ENCODE results near the gene ATP5PD.
"Not testable (repeated sequence)": the region's sequence is repeated elsewhere in the genome, so short reads cannot be mapped to it uniquely, and the experiment has no call there.

ATP5PD gene

DNA sequence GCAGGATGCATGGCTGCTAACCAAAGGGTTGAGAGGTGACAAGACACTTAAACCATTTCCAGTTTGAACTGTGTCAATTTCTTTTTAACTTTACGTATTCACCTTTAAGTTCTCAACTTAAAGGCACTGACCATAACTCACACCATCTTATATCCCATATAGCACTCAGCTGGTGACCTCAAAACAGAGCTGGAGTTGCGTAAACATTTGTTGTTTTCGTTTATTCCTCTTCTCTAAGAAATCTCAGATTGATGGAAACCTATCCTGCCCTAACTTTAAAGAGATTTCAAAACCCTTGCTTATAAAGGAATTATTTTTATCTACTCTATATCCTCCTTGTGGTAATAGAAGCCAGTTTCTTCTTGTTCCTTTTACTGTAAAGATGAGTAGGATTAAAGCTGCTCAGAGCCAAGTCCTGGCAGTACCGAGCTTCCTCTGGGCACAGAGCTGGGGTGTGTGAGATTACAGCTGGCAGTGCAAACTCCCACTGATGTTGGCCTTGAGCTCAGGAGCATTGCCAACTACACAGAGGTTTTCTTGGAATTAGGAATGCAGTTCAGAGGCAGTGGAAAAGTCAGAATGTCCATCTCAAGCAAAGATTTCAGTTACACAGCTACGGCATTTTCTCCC lies 1.6 kb upstream of the ATP5PD start:
- no peak for DNase-seq

GRCh38 chr17:75047398-75048098 lies 779 bp upstream of the ATP5PD start:
- no peak for DNase-seq

DNA sequence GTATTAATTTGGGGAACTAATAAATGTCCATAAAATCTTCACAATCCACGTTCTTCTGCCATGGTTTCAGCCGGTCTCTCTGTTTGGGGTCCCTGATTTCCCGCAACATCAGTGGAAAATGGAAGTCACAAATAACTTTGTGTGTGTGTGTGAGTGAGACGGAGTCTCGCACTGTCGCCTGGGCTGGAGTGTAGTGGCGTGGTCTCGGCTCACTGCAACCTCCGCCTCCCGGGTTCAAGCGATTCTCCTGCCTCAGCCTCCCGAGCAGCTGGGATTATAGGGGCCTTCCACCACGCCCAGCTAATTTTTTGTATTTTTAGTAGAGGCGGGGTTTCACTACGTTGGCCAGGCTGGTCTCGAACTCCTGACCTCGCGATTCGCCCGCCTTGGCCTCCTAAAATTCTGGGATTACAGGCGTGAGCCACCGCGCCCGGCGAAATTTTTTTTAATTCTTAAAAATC lies 793 bp downstream of the ATP5PD start:
- DNase-seq = not testable (repeated sequence)

- DNase-seq = no peak
Observed at GRCh38 chr17:75044716-75045115, 2.1 kb downstream of the ATP5PD start.

GRCh38 chr17:75043789-75044188 lies 3.0 kb downstream of the ATP5PD start:
- not testable (repeated sequence) for DNase-seq

GRCh38 chr17:75041656-75042280 lies 5.0 kb downstream of the ATP5PD start:
- DNase-seq = no peak

DNA sequence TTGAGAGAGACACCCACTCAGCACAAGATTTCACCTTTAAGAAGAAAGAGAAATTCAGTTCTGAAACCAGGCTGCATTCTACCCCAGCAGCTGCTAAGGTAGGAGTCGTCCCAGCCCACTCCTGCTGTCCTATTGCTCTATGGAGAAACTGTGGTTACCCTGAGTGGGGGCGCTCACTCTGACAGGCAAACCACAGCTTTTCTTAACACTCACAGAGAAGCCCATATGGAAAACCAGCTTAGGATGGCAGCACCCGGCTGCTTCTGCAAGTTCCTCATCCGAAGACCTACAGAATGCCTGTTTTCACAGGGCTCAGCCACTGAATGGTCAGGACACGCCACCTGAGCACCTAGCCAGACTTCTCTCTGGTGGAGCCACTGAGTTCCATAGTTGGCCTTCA lies 7.5 kb downstream of the ATP5PD start:
- DNase-seq = no peak

DNA sequence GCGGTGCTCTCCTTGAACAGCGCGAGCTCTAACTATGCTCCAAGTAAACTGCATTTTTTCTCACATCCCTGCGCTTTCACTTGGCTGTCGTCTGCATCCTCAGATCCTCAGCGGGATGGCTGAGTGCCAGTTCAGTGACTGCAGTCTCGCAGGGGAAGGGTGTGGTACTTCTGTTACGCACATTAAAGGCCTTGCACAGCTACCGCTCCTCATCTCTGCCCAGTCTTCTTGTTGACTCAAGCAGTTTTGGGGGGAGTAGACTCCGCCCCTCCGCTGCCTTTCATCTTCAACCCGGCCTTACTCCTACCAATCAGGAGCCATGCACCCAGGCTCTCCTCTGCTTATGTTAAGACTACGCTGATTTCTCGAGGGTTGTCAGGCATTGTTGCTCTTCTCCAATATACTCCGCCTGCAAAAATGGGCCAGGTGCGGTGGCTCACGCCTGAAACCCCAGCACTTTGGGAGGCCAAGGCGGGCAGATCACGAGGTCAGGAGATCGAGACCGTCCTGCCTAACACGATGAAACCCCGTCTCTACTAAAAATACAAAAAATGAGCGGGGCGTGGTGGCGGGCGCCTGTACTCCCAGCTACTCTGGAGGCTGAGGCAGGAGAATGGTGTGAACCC lies 10.0 kb downstream of the ATP5PD start:
- no peak for DNase-seq

- peak; percentile 65 for DNase-seq
Observed at GRCh38 chr17:75034236-75034908, 12.4 kb downstream of the ATP5PD start.

GRCh38 chr17:75033346-75034235 lies 13.2 kb downstream of the ATP5PD start:
- peak; percentile 76 for DNase-seq

DNA sequence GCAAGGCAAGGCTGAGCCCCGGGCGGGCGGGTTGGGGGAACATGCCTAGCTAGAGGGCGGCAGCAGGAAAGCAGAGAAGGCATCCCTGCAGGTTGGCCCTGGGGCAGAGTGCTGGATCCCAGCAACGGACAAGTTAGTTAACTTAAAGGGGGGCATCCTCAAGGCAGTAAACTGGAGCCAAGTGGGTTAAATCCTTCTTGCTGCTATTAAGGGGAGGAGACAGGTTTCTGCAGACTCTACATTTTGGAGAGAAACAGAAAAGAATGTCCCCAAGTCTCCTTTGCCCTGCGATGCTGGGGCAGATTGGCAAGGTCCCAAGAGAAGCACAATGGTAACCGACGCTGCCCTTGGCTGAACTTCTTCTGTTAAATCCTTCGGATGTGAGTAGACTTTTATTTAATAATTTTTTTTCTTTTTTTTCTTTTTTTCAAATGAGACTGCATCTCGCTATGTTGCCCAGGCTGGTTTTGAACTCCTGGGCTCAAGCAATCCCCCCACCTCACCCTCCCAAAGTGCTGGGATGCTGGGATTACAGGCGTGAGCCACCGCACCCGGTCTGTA lies 14.0 kb downstream of the ATP5PD start:
- DNase-seq = no peak

DNA sequence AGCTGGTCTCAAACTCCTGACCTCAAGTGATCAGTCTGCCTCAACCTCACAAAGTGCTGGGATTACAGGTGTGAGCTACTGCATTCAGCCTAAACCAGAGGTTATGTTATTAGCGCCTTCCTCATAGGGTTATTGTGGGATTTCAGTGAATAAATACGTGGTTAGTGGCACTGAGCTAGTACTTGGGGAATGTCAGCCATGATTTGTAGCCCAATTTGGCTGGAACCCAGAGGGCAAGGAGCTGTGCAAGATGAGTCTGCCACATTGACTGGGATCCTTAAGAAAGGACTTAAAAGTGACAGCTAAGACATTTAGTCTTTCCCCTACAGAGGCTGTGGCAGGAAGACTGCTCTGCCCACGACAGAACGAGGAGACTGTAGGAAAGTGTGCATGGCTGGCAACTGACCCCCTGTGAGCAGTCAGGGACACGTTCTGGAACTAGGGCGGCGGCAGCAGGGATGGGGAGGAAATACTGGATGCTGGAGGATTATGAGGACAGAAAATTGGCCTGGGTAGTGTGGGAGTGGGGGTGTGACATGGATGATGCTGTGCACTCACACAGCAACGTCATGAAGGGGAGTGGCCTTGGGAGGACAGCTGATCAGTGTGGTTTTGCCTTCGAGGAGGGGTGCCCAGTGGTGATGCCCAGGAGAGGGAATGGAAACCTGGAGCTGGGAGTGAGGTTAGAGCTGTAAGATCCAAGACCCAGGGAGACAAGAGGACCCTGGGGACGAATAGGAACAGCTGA lies 14.6 kb downstream of the ATP5PD start:
- DNase-seq = no peak

- no peak for DNase-seq
Observed at GRCh38 chr17:75030161-75030560, 16.6 kb downstream of the ATP5PD start.

DNA sequence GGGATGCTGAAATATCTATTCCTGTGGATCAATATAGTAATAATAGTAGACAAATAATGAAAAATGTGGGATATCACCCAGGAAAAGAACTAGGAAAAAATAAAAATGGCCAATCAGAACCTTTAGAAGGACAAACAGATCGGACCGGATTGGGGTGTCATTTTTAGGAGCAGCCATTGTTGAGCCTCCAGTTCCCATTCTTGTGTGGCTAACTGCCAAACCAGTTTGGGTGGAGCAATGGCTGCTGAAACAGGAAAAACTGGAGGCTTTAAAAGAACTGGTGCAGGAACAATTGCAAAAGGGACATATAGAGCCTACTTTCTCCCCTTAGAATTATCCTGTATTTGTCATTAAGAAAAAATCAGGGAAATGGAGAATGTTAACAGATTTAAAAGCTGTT lies 20.1 kb downstream of the ATP5PD start:
- not testable (repeated sequence) for DNase-seq

DNA sequence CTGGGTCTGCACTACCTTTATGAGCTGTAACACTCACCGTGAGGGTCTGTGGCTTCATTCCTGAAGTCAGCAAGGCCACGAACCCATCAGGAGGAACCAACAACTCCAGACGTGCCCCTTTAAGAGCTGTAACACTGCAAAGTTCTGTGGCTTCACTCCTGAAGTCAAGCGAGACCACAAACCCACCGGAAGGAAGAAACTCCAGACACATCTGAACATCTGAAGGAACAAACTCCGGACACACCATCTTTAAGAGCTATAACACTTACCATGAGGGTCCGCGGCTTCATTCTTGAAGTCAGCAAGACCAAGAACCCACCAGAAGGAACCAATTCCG lies 21.4 kb downstream of the ATP5PD start:
- not testable (repeated sequence) for DNase-seq

GRCh38 chr17:75024686-75025397 lies 21.9 kb downstream of the ATP5PD start:
- no peak for DNase-seq

GRCh38 chr17:75020331-75021110 lies 26.2 kb downstream of the ATP5PD start:
- no peak for DNase-seq

- DNase-seq = no peak
Observed at GRCh38 chr17:75019710-75020109, 27.1 kb downstream of the ATP5PD start.

GRCh38 chr17:75019146-75019545 lies 27.6 kb downstream of the ATP5PD start:
- no peak for DNase-seq
